GM13976 (cell line): ENCODE results near the gene ZNF532.

ENCODE experiments used
- DNase-seq: peaks from one replicate; pipeline ENCODE4 v3.0.0; 2012; ENCODE audit warnings: low spot score
- CTCF ChIP-seq: IDR thresholded peaks from 2 replicates; pipeline ENCODE4 v1.5.1; 2012; ENCODE audit warnings: borderline replicate concordance, mild to moderate bottlenecking; ENCODE audit not compliant: insufficient read depth; ENCODE audit errors: extremely low read depth, missing control alignments, control extremely low read depth
- in situ Hi-C: fragments of 300-500 bp; cut with MboI; formaldehyde crosslinking; loops from one replicate; pipeline ENCODE4 v1.12.0; 2022; ENCODE audit warnings: low sequenced_read_pairs, mixed read lengths, inconsistent platforms; ENCODE audit not compliant: unreplicated experiment

Gene ZNF532

GRCh38 chr18:58941426-58942099 lies 76.9 kb downstream of the ZNF532 start:
- TF ChIP-seq CTCF: no peak
- DNase-seq: no peak
- in situ Hi-C loops: no loop called here

- no peak for DNase-seq
- in situ Hi-C loops: no loop called here
- TF ChIP-seq CTCF: no peak
These were observed 79.2 kb downstream of the ZNF532 start for GRCh38 chr18:58943896-58944295.

GRCh38 chr18:58947136-58947732 lies 82.6 kb downstream of the ZNF532 start:
- no peak for TF ChIP-seq CTCF
- in situ Hi-C loops: no loop called here
- no peak for DNase-seq

- in situ Hi-C loops: no loop called here
- no peak for TF ChIP-seq CTCF
- no peak for DNase-seq
These were observed 84.4 kb downstream of the ZNF532 start for GRCh38 chr18:58949031-58949430.

- DNase-seq: no peak
- in situ Hi-C loops: no loop called here
- TF ChIP-seq CTCF: no peak
These were observed 87.5 kb downstream of the ZNF532 start for GRCh38 chr18:58951986-58952702.

- TF ChIP-seq CTCF: no peak
- in situ Hi-C loops: no loop called here
- no peak for DNase-seq
These were observed 88.2 kb downstream of the ZNF532 start for GRCh38 chr18:58952858-58953257.
